Measurements from ENCODE around the gene UNC5C. TPM values are rescaled to one million over a fixed set of nuclear protein-coding genes. Genes with fewer than 3 reads are reported as not detected.

Gene UNC5C
- total RNA-seq, 4 donors from 2014 or later, result 1.7 to 2.4 (median 2.0) TPM

DNA sequence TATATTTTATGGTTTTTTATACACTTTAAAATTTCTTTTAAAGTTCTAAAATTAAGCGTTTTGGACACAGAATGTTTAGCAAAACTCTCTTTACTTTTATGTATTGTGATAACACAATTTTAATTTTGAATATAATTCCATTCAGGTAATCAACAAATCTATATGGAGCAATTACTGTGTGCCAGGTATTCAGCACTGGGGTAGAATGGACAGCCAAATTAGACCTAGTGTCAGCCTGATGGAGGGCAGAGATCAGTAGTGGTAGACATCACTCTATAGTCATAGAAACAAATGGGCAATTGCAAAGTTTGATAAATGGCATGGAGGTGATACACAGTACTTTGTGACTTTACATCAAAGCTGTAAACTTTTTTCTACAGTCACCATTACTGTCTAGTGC lies 41.8 kb upstream of the UNC5C start:
- H3K4me1 ChIP-seq, result no peaks in the 10 kb centered on the region
- intact Hi-C loops (cut with DNase I), result no loop called here
- H3K4me3 ChIP-seq, result no peak overlapping the region
- no peaks in the 10 kb centered on the region for H3K27me3 ChIP-seq
- no peaks in the 10 kb centered on the region for H3K36me3 ChIP-seq
- no peak for DNase-seq (ENCODE audit: extremely low spot score)
- TF ChIP-seq POLR2AphosphoS5 (IDR thresholded peaks at IDR 0.05), result no peak
- TF ChIP-seq, protein P1, sequence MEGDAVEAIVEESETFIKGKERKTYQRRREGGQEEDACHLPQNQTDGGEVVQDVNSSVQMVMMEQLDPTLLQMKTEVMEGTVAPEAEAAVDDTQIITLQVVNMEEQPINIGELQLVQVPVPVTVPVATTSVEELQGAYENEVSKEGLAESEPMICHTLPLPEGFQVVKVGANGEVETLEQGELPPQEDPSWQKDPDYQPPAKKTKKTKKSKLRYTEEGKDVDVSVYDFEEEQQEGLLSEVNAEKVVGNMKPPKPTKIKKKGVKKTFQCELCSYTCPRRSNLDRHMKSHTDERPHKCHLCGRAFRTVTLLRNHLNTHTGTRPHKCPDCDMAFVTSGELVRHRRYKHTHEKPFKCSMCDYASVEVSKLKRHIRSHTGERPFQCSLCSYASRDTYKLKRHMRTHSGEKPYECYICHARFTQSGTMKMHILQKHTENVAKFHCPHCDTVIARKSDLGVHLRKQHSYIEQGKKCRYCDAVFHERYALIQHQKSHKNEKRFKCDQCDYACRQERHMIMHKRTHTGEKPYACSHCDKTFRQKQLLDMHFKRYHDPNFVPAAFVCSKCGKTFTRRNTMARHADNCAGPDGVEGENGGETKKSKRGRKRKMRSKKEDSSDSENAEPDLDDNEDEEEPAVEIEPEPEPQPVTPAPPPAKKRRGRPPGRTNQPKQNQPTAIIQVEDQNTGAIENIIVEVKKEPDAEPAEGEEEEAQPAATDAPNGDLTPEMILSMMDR (IDR thresholded peaks at IDR 0.05), result no peak
- no peak for TF ChIP-seq POLR2A (IDR thresholded peaks at IDR 0.05; ENCODE audit: low read depth)
- TF ChIP-seq EP300 (IDR thresholded peaks at IDR 0.05), result no peak
- no peak overlapping the region for H3K27ac ChIP-seq (replicated peaks in 1 of 4)
- H3K9me3 ChIP-seq, result no peaks in the 10 kb centered on the region
- WGBS, result 89% methylated on average over 1 of the region's 1 CpG

DNA sequence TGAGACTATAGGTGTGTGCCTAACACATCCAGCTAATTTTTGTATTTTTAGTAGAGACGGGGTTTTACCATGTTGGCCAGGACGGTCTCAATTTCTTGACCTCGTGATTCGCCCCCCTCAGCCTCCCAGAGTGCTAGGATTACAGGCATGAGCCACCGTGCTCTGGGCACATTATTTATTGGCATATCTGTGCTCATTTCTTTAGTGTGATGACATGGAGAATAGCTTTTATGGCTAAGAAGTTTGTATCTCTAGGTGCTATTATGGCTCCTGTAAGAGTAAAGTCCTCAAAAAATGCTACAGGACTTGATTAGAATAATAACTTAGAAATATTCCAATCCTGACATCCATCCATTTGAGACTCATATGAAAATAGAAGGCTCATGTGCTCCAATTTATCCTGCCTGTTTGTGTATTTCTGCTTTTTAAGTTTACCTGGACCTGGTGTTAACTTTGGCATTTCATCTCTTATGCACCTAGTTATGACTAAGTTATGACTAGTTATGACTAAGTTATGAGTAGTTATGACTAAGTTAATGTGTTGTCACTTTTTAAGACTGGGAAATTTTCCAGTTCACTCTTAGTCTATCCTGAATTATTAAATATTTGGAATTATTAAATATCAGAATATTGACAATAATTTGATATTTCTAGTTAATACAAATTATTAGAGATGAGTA lies 36.4 kb upstream of the UNC5C start:
- no peak for TF ChIP-seq EP300 (IDR thresholded peaks at IDR 0.05)
- TF ChIP-seq POLR2AphosphoS5 (IDR thresholded peaks at IDR 0.05), result no peak
- TF ChIP-seq, protein P1 (IDR thresholded peaks at IDR 0.05), result no peak
- TF ChIP-seq POLR2A (IDR thresholded peaks at IDR 0.05; ENCODE audit: low read depth), result no peak
- H3K27ac ChIP-seq (replicated peaks in 1 of 4), result no peak overlapping the region
- H3K36me3 ChIP-seq, result no peaks in the 10 kb centered on the region
- intact Hi-C loops (cut with DNase I), result no loop called here
- peaks cover 0 to 3% (median 0%) of the 10 kb centered on the region in 4 donors for H3K9me3 ChIP-seq
- no peak overlapping the region for H3K4me3 ChIP-seq
- H3K27me3 ChIP-seq, result no peaks in the 10 kb centered on the region
- no peaks in the 10 kb centered on the region for H3K4me1 ChIP-seq
- DNase-seq (ENCODE audit: extremely low spot score), result no peak
- 71% methylated on average over 5 of the region's 5 CpGs for WGBS

DNA sequence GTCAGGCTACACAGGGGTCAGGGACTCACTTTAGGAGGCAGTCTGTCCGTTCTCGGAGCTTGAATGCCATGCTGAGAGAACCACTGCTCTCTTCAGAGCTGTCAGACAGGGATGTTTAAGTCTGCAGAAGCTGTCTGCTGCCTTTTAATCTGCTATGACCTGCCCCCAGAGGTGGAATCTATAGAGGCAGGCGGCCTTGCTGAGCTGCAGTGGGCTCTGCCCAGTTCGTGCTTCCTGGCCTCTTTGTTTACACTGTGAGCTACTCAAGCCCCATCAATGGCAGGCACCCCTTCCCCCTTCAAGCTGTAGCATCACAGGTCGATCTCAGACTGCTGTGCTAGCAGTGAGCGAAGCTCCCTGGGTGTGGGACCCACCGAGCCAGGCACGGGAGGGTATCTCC lies 31.5 kb upstream of the UNC5C start:
- Histone ChIP-seq H3K4me1 (no peaks in the 10 kb centered on the region), H3K27me3 (no peaks in the 10 kb centered on the region), H3K9me3 (peaks cover 0 to 23% (median 7%) of the 10 kb centered on the region in 4 donors), H3K4me3 (no peak overlapping the region), H3K36me3 (no peaks in the 10 kb centered on the region), H3K27ac (replicated peaks in 1 of 4) (no peak overlapping the region)
- DNase-seq (ENCODE audit: extremely low spot score), result no peak
- 33% methylated on average over 4 of the region's 8 CpGs for WGBS
- TF ChIP-seq POLR2AphosphoS5 (IDR thresholded peaks at IDR 0.05), result no peak
- no peak for TF ChIP-seq EP300 (IDR thresholded peaks at IDR 0.05)
- TF ChIP-seq, protein P1 (IDR thresholded peaks at IDR 0.05), result no peak
- no peak for TF ChIP-seq POLR2A (IDR thresholded peaks at IDR 0.05; ENCODE audit: low read depth)
- intact Hi-C loops (cut with DNase I), result no loop called here

DNA sequence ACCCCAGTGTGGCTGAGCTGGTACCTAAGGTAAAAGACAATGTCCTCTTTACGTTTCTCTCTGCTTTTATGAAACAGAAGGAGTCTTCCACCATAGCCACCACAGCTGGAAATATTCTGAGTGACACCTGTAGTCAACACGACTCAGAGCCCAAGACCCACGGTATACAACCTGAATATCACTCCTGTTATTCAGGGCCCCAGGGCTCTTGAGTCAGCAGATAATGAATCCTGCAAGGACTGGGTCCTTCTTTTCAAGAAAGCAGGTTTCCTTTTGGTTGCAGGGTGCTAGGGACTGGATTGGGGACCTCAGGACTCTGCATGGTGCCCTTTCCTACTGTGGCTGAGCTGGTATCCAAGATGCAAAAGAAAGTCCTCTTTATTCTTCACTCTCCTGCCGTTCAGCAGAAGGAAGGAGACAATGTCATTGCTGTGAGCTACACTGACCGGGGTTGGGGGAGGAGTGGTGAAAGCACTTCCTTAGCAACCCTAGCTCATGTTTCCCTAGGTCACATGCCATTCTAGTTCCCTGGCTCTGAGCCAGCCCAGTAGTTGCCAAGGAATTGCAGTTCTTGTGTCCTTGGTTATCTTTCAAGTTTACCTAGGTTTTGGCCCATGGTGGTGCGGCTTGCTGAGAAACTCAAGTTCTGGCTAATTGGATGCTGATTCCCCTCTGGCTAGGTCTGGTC lies 23.7 kb upstream of the UNC5C start:
- no peaks in the 10 kb centered on the region for H3K36me3 ChIP-seq
- intact Hi-C loops (cut with DNase I), result no loop called here
- DNase-seq (ENCODE audit: extremely low spot score), result no peak
- H3K4me3 ChIP-seq, result no peak overlapping the region
- no peaks in the 10 kb centered on the region for H3K4me1 ChIP-seq
- H3K9me3 ChIP-seq, result peaks cover 0 to 8% (median 7%) of the 10 kb centered on the region in 4 donors
- TF ChIP-seq POLR2AphosphoS5 (IDR thresholded peaks at IDR 0.05) (no peak), POLR2A (IDR thresholded peaks at IDR 0.05; ENCODE audit: low read depth) (no peak), EP300 (IDR thresholded peaks at IDR 0.05) (no peak)
- TF ChIP-seq, protein P1 (IDR thresholded peaks at IDR 0.05), result no peak
- WGBS, result 50% methylated on average over 5 of the region's 6 CpGs
- H3K27me3 ChIP-seq, result no peaks in the 10 kb centered on the region
- H3K27ac ChIP-seq (replicated peaks in 1 of 4), result no peak overlapping the region
